Stimulated activated CD4-positive, alpha-beta T cell treated with anti-CD3 and anti-CD28 coated beads, TNF-alpha, amount 100 ng/mL, for 1 hour (primary cell): Measurements from ENCODE around the gene GOT1.

Source experiments
- DNase-seq, 3 donors: peaks; one replicate each; pipeline ENCODE4 v3.0.0-alpha.2; 2020; ENCODE audit warnings: low read depth in 3 of 3, low spot score in 1 of 3

The GOT1 gene

DNA sequence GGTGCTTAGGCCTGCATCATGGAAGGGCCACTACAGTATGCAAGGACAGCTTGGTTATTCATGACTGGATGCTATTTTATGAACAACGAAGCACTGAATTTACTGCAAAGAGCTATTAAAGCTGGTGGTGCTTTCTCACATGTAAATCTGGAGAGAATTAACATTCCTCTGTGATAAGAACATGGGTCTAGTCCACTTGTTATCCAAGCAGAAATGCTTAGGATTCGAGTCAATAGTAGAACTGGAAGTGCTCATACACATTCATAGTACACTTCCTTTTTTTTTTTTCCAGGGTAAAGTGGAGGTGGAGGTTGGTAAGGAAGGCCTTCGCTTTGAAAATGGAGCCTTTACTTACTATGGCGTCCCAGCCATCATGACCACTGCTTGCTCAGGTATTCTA is 66.3 kb downstream of the GOT1 start:
- no peak for DNase-seq

- DNase-seq, result no peak
These were observed 69.5 kb downstream of the GOT1 start for GRCh38 chr10:99360934-99361333.

DNA sequence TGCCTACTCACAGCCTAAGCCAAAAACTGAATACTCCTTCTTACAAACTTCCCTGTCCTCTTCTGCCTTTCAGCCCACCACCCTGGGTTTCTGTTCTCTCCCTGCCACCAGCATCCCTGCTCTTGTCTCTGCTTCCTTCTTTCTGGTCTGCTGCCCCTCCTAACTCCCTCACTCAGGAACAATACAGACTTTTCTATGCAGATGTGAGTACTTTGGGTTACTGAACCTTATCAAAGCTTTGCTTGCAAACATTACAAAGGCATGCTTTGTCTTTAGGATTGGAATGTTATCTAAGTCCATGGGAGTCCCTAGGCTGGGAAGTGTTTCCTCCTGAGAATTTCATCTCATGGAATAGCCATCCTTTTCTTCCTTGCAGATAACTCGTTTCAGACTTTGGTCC is 72.3 kb downstream of the GOT1 start:
- DNase-seq, result no peak

DNA sequence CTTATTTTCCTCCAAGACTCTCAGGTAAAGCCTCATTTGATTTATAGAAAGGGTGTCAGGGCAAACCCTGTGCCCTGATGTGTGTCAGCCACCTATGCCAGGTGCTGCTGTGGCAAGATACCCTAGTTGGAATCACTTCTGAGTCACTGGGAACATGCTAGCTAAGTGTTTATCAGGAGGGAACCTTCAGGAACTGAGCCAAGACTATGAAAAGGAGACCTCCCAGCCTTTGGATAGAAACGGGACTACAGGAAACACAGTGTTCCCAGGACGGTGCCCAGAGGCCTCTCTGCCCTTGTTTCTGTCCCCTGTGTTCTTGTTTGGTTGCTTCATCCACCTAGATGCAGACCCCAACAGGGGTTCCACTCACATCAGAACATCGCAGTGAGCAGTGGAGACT is 72.7 kb downstream of the GOT1 start:
- DNase-seq, result no peak

DNA sequence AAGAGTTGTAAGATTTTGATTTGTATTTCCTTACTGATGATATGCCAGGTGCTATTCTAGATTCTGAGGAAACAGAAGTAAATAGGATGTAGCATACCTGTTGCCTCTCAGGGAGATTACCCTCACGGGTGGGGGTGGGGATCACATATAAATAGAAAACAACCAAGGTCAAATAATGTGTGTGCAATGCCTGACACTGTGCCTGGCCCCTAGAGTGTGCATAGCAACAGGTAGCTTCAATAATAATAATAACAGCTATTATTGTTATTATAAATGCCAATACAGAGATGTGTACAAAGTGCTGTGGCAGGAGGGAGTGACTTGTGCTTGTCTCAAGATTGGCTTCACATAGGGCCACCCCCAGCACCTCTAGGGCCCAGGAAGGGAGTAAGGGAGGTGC is 77.2 kb downstream of the GOT1 start:
- no peak for DNase-seq

DNA sequence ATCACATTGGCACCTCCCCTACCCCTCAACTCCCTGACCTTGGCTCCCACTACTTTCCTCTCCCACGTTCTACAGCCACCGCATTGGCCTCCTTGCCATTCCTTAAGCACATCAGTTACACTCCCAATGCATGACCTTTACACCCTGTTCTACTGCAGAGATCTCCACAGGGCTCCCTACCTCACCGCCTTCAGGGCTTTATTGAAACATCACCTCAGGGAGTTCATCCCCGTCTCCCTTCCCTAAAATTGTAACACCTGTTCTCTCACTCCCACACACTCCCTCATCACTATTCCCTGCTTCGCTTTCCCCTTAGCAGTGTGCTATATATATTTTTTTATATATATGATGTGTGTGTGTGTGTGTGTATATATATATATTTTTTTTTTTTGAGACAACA is 82.8 kb downstream of the GOT1 start:
- DNase-seq, result no peak
